ENCODE results near the gene URI1. TPM values are rescaled to one million over a fixed set of nuclear protein-coding genes. Genes with fewer than 3 reads are reported as not detected.

URI1 gene
- total and polyA plus RNA-seq, 2 donors (not counting 1 experiment from before 2014, with no cell fraction given): 21.3 to 54.2 TPM

DNA sequence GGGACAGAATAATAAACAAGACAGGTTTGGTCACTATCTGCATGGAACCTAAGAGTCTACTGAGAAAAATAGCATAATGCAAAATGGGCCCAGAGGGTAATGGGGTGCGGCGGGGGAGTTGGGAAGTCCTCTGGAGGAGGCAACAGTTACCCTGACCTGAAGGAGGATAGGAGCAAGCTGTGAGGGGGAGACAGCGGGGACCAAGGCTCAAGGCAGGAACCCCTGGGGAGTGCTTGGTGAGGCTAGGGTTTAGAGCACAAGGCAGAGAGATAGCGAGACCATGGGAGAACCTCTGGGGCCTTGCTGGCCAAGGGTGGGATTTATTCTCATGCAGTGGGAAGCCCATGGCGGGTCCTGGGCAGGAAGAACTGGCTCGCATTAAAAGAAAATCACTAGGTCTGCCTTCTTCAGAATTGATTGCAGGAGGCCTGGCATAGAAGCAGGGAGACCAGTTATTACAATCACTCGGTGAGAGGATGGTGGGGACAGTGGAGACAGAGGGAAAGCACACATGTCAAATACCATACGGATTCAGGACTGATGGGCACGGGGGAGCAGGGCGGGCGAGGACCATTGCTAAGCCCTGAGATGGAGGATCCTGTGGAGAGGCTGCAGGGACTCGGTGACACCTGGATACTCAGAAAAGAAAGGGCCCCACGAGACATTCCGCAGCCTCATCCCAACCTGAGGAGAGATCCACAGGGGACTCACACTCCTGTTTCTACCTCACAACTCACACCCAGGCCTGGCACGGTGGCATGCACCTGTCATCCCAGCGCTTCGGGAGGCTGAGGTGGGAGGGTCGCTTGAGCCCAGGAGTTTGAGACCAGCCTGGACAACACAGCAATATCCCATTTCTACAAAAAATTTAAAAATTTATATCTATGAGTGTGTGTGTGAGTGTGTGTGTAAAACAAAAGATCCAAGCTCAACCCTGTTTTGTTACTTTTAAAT lies 110.4 kb downstream of the URI1 start:
- Mint-ChIP-seq H3K9me3 (ENCODE audit: insufficient read depth) (no peaks in the 10 kb centered on the region), H3K27me3 (no peaks in the 10 kb centered on the region), H3K27ac (no peak overlapping the region), H3K4me1 (peaks cover 1% of the 10 kb centered on the region), H3K4me3 (no peak overlapping the region)
- CTCF ChIA-PET: no interaction called here
- intact Hi-C loops (cut with micrococcal nuclease): no loop called here
- Histone ChIP-seq H3K4me2 (replicated peaks; ENCODE audit: low read depth, low read length, poor library complexity, severe bottlenecking) (no peak overlapping the region), H3K9me3 (ENCODE audit: control extremely low read depth in 1 of 3, control insufficient read depth in 2 of 3, insufficient read depth in 1 of 3, low read length in 2 of 3) (peaks cover 0 to 4% (median 0%) of the 10 kb centered on the region in 3 donors), H3K4me1 (ENCODE audit: control insufficient read depth in 2 of 2, insufficient read depth in 2 of 2, low read length in 2 of 2) (no peaks in the 10 kb centered on the region), H3K36me3 (replicated peaks in 1 of 2; ENCODE audit: control extremely low read depth in 1 of 2, control insufficient read depth in 1 of 2, extremely low read depth in 1 of 2, insufficient read depth in 2 of 2, low read length in 1 of 2) (no peaks in the 10 kb centered on the region), H3K4me3 (ENCODE audit: control extremely low read depth in 1 of 5, extremely low read depth in 1 of 5, insufficient read depth in 1 of 5, low read depth in 2 of 5, low read length in 4 of 5) (no peak overlapping the region), H3K9ac (ENCODE audit: low read length) (no peak overlapping the region), H3K27ac (ENCODE audit: low read length in 2 of 2) (no peak overlapping the region), H2AFZ (ENCODE audit: insufficient read depth, low read depth, low read length, poor library complexity, severe bottlenecking) (no peak overlapping the region), H3K79me2 (ENCODE audit: control insufficient read depth, insufficient read depth, low read length) (no peaks in the 10 kb centered on the region), H3K27me3 (replicated peaks in 1 of 4; ENCODE audit: control extremely low read depth in 1 of 4, control insufficient read depth in 3 of 4, insufficient read depth in 4 of 4, low read length in 3 of 4) (no peaks in the 10 kb centered on the region), H4K20me1 (ENCODE audit: control insufficient read depth, insufficient read depth, low read length, poor library complexity, severe bottlenecking) (no peaks in the 10 kb centered on the region)
- TF ChIP-seq, protein P1, sequence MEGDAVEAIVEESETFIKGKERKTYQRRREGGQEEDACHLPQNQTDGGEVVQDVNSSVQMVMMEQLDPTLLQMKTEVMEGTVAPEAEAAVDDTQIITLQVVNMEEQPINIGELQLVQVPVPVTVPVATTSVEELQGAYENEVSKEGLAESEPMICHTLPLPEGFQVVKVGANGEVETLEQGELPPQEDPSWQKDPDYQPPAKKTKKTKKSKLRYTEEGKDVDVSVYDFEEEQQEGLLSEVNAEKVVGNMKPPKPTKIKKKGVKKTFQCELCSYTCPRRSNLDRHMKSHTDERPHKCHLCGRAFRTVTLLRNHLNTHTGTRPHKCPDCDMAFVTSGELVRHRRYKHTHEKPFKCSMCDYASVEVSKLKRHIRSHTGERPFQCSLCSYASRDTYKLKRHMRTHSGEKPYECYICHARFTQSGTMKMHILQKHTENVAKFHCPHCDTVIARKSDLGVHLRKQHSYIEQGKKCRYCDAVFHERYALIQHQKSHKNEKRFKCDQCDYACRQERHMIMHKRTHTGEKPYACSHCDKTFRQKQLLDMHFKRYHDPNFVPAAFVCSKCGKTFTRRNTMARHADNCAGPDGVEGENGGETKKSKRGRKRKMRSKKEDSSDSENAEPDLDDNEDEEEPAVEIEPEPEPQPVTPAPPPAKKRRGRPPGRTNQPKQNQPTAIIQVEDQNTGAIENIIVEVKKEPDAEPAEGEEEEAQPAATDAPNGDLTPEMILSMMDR (IDR thresholded peaks at IDR 0.05): no peak
- no peak for TF ChIP-seq EZH2 (IDR thresholded peaks at IDR 0.05; ENCODE audit: borderline replicate concordance, insufficient read depth, low read depth, low read length, poor library complexity, severe bottlenecking)
- ATAC-seq (ENCODE audit: low read depth): no peak
- POLR2A ChIA-PET: no interaction called here
- no peak for DNase-seq
- 95% methylated on average over 13 of the region's 18 CpGs for WGBS (ENCODE audit: insufficient coverage)

DNA sequence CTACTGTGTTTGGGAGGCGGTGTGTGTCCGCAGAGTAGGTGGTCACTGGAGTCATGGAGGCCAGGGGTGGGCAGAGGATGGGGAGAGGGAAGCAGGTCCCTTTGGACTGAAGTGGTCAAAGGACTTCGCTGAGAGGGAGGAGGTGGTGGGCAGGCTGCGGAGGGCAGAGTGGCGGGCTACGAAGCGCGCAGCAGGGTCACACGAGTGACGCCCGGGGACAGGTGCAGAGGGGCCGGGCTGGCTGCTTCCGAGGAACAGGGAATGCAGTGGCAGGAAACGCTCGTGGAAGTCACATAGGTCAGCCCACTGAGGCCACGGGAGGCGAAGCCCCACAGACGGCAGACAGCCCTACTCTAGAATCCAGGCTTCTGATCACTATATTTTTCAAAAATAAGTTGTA lies 111.5 kb downstream of the URI1 start:
- H3K4me2 ChIP-seq (replicated peaks; ENCODE audit: low read depth, low read length, poor library complexity, severe bottlenecking): no peak overlapping the region
- H3K27me3 ChIP-seq (replicated peaks in 1 of 4; ENCODE audit: control extremely low read depth in 1 of 4, control insufficient read depth in 3 of 4, insufficient read depth in 4 of 4, low read length in 3 of 4): no peaks in the 10 kb centered on the region
- H3K36me3 ChIP-seq (replicated peaks in 1 of 2; ENCODE audit: control extremely low read depth in 1 of 2, control insufficient read depth in 1 of 2, extremely low read depth in 1 of 2, insufficient read depth in 2 of 2, low read length in 1 of 2): no peaks in the 10 kb centered on the region
- Mint-ChIP-seq H3K27ac (no peak overlapping the region), H3K9me3 (ENCODE audit: insufficient read depth) (no peaks in the 10 kb centered on the region), H3K4me1 (no peaks in the 10 kb centered on the region), H3K27me3 (no peaks in the 10 kb centered on the region), H3K4me3 (no peak overlapping the region)
- CTCF ChIA-PET: no interaction called here
- no peak overlapping the region for H2AFZ ChIP-seq (ENCODE audit: insufficient read depth, low read depth, low read length, poor library complexity, severe bottlenecking)
- TF ChIP-seq, protein P1 (IDR thresholded peaks at IDR 0.05): no peak
- no peak for TF ChIP-seq EZH2 (IDR thresholded peaks at IDR 0.05; ENCODE audit: borderline replicate concordance, insufficient read depth, low read depth, low read length, poor library complexity, severe bottlenecking)
- no peak overlapping the region for H3K4me3 ChIP-seq (ENCODE audit: control extremely low read depth in 1 of 5, extremely low read depth in 1 of 5, insufficient read depth in 1 of 5, low read depth in 2 of 5, low read length in 4 of 5)
- no peak overlapping the region for H3K9ac ChIP-seq (ENCODE audit: low read length)
- no peaks in the 10 kb centered on the region for H3K4me1 ChIP-seq (ENCODE audit: control insufficient read depth in 2 of 2, insufficient read depth in 2 of 2, low read length in 2 of 2)
- peaks cover 0 to 7% (median 1%) of the 10 kb centered on the region in 3 donors for H3K9me3 ChIP-seq (ENCODE audit: control extremely low read depth in 1 of 3, control insufficient read depth in 2 of 3, insufficient read depth in 1 of 3, low read length in 2 of 3)
- POLR2A ChIA-PET: no interaction called here
- intact Hi-C loops (cut with micrococcal nuclease): no loop called here
- WGBS (ENCODE audit: insufficient coverage): 96% methylated on average over 10 of the region's 18 CpGs
- no peaks in the 10 kb centered on the region for H4K20me1 ChIP-seq (ENCODE audit: control insufficient read depth, insufficient read depth, low read length, poor library complexity, severe bottlenecking)
- no peaks in the 10 kb centered on the region for H3K79me2 ChIP-seq (ENCODE audit: control insufficient read depth, insufficient read depth, low read length)
- ATAC-seq (ENCODE audit: low read depth) (no peak), DNase-seq (no peak)
- H3K27ac ChIP-seq (ENCODE audit: low read length in 2 of 2): no peak overlapping the region
